HEK293 (cell line): Measurements from ENCODE around the gene PRDM11.

Experiments
- YY1 ChIP-seq: fragments of 450-650 bp; formaldehyde crosslinking; IDR thresholded peaks from 2 replicates; pipeline ENCODE4 v1.5.1; 2018; ENCODE audit warnings: missing biosample characterization, missing genetic modification characterization
- ZNF10 ChIP-seq: fragments of 450-650 bp; formaldehyde crosslinking; IDR thresholded peaks from 2 replicates; pipeline ENCODE4 v1.5.1; 2017; ENCODE audit warnings: missing biosample characterization, missing genetic modification characterization
- ZNF114 ChIP-seq: fragments of 450-650 bp; formaldehyde crosslinking; IDR thresholded peaks from 2 replicates; pipeline ENCODE4 v1.5.0; 2017; ENCODE audit warnings: missing biosample characterization, missing genetic modification characterization
- ZNF138 ChIP-seq: fragments of 450-650 bp; formaldehyde crosslinking; IDR thresholded peaks from 2 replicates; pipeline ENCODE4 v1.5.1; 2016; ENCODE audit warnings: missing biosample characterization, missing genetic modification characterization, borderline replicate concordance
- ZNF23 ChIP-seq: fragments of 450-650 bp; formaldehyde crosslinking; IDR thresholded peaks from 2 replicates; pipeline ENCODE4 v1.5.1; 2016; ENCODE audit warnings: missing biosample characterization, missing genetic modification characterization, borderline replicate concordance
- ZNF324 ChIP-seq: fragments of 450-650 bp; formaldehyde crosslinking; IDR thresholded peaks from 2 replicates; pipeline ENCODE4 v1.5.1; 2016; ENCODE audit warnings: missing biosample characterization, missing genetic modification characterization
- ZNF549 ChIP-seq: fragments of 450-650 bp; IDR thresholded peaks from 2 replicates; pipeline ENCODE4 v1.5.1; 2018; ENCODE audit warnings: missing biosample characterization, missing genetic modification characterization, mild to moderate bottlenecking, inconsistent platforms, moderate library complexity
- ZNF776 ChIP-seq: fragments of 450-650 bp; formaldehyde crosslinking; IDR thresholded peaks from 2 replicates; pipeline ENCODE4 v1.5.0; 2017; ENCODE audit warnings: missing biosample characterization, missing genetic modification characterization, borderline replicate concordance
- TF ChIP-seq, protein P1 (sequence below): fragments of 450-650 bp; formaldehyde crosslinking; IDR thresholded peaks from 2 replicates; pipeline ENCODE4 v1.5.1; 2016; ENCODE audit warnings: missing biosample characterization, missing genetic modification characterization
- TF ChIP-seq, protein P2 (sequence below): fragments of 450-650 bp; formaldehyde crosslinking; IDR thresholded peaks from 2 replicates; pipeline ENCODE4 v1.5.1; 2016; ENCODE audit warnings: missing biosample characterization, missing genetic modification characterization
- TF ChIP-seq, protein P3 (sequence below): fragments of 450-650 bp; formaldehyde crosslinking; IDR thresholded peaks from 2 replicates; pipeline ENCODE4 v1.5.1; 2017; ENCODE audit warnings: missing biosample characterization, missing genetic modification characterization
- TF ChIP-seq, protein P4 (sequence below): fragments of 450-650 bp; formaldehyde crosslinking; IDR thresholded peaks from 2 replicates; pipeline ENCODE4 v1.5.1; 2016; ENCODE audit warnings: missing biosample characterization, missing genetic modification characterization, low read depth

DNA sequence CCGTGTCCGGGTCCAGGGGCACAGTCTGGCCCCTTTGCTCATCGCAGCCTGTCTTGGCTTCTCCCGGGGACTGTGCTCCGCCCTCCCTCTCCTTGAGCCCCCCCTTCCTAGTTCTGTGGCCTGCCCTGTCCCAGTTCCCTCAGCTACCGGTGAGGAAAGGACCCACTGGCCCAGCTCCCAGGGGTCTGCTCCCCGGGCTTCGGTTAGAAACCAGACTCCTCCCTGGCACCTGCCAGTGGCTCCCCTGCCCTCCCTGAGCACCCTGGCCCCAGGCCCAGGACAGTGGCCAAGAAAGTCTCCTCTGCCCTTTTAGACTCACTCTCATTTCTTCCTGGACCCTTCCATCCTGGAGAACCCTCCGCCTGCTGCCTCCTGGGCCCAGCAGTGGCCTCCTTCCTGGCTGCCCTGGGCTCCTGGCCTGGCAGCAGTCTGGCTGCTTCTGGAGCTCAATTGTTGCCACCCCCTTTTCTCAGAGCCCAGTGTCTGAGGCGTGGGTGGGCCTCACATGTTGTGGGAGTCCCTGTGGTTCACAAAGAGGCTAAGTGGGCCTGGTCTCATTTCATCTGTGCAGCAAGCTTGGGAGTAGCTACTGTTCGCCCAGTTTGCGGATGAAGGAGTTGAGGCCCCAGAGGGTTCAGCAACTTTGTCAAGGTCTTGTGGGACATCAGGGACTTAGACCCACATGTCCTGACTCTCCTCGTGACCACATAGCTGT is 12.6 kb downstream of the PRDM11 start:
- TF ChIP-seq, protein P1, sequence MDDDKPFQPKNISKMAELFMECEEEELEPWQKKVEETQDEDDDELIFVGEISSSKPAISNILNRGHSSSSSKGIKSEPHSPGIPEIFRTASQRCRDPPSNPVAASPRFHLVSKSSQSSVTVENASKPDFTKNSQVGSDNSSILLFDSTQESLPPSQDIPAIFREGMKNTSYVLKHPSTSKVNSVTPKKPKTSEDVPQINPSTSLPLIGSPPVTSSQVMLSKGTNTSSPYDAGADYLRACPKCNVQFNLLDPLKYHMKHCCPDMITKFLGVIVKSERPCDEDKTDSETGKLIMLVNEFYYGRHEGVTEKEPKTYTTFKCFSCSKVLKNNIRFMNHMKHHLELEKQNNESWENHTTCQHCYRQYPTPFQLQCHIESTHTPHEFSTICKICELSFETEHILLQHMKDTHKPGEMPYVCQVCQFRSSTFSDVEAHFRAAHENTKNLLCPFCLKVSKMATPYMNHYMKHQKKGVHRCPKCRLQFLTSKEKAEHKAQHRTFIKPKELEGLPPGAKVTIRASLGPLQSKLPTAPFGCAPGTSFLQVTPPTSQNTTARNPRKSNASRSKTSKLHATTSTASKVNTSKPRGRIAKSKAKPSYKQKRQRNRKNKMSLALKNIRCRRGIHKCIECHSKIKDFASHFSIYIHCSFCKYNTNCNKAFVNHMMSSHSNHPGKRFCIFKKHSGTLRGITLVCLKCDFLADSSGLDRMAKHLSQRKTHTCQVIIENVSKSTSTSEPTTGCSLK = no peak
- TF ChIP-seq, protein P2, sequence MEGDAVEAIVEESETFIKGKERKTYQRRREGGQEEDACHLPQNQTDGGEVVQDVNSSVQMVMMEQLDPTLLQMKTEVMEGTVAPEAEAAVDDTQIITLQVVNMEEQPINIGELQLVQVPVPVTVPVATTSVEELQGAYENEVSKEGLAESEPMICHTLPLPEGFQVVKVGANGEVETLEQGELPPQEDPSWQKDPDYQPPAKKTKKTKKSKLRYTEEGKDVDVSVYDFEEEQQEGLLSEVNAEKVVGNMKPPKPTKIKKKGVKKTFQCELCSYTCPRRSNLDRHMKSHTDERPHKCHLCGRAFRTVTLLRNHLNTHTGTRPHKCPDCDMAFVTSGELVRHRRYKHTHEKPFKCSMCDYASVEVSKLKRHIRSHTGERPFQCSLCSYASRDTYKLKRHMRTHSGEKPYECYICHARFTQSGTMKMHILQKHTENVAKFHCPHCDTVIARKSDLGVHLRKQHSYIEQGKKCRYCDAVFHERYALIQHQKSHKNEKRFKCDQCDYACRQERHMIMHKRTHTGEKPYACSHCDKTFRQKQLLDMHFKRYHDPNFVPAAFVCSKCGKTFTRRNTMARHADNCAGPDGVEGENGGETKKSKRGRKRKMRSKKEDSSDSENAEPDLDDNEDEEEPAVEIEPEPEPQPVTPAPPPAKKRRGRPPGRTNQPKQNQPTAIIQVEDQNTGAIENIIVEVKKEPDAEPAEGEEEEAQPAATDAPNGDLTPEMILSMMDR (tag by site-specific recombination) = no peak
- TF ChIP-seq ZNF776 (tag by site-specific recombination) = no peak
- TF ChIP-seq, protein P3, sequence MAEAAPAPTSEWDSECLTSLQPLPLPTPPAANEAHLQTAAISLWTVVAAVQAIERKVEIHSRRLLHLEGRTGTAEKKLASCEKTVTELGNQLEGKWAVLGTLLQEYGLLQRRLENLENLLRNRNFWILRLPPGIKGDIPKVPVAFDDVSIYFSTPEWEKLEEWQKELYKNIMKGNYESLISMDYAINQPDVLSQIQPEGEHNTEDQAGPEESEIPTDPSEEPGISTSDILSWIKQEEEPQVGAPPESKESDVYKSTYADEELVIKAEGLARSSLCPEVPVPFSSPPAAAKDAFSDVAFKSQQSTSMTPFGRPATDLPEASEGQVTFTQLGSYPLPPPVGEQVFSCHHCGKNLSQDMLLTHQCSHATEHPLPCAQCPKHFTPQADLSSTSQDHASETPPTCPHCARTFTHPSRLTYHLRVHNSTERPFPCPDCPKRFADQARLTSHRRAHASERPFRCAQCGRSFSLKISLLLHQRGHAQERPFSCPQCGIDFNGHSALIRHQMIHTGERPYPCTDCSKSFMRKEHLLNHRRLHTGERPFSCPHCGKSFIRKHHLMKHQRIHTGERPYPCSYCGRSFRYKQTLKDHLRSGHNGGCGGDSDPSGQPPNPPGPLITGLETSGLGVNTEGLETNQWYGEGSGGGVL (tag by site-specific recombination) = no peak
- no peak for TF ChIP-seq YY1 (tag by site-specific recombination)
- TF ChIP-seq, protein P4, sequence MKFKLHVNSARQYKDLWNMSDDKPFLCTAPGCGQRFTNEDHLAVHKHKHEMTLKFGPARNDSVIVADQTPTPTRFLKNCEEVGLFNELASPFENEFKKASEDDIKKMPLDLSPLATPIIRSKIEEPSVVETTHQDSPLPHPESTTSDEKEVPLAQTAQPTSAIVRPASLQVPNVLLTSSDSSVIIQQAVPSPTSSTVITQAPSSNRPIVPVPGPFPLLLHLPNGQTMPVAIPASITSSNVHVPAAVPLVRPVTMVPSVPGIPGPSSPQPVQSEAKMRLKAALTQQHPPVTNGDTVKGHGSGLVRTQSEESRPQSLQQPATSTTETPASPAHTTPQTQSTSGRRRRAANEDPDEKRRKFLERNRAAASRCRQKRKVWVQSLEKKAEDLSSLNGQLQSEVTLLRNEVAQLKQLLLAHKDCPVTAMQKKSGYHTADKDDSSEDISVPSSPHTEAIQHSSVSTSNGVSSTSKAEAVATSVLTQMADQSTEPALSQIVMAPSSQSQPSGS = no peak
- TF ChIP-seq ZNF549 (tag by site-specific recombination) = no peak
- TF ChIP-seq ZNF10 (tag by site-specific recombination) = no peak
- TF ChIP-seq ZNF324 (tag by site-specific recombination) = no peak
- no peak for TF ChIP-seq ZNF138 (tag by site-specific recombination)
- no peak for TF ChIP-seq ZNF114 (tag by site-specific recombination)
- TF ChIP-seq ZNF23 (tag by site-specific recombination) = no peak
